Erythroblast (primary cell): ENCODE results near the gene ZNF814.
A peak's percentile ranks its signal among the peaks of the same experiment; 100 is the strongest.

Experiments
- GATA1 ChIP-seq: IDR thresholded peaks from 2 replicates; pipeline ENCODE4 v1.6.1; 2011; ENCODE audit warnings: low read depth, mild to moderate bottlenecking, control low read depth, low read length, moderate library complexity
- POLR2A ChIP-seq: IDR thresholded peaks from 2 replicates; pipeline ENCODE4 v1.6.1; 2011; ENCODE audit warnings: mild to moderate bottlenecking, low read length

GRCh38 chr19:57934820-57935665 lies 46.2 kb upstream of the ZNF814 start, which contains the start of gene ZNF418:
- TF ChIP-seq POLR2A (peak; percentile 37), GATA1 (no peak)
